LoVo (cell line): ENCODE results near the gene SH3D19.

Experiments
- DNase-seq: peaks from one replicate; pipeline ENCODE4 v3.0.0-alpha.2; 2016; ENCODE audit warnings: low spot score

The SH3D19 gene, protein sequence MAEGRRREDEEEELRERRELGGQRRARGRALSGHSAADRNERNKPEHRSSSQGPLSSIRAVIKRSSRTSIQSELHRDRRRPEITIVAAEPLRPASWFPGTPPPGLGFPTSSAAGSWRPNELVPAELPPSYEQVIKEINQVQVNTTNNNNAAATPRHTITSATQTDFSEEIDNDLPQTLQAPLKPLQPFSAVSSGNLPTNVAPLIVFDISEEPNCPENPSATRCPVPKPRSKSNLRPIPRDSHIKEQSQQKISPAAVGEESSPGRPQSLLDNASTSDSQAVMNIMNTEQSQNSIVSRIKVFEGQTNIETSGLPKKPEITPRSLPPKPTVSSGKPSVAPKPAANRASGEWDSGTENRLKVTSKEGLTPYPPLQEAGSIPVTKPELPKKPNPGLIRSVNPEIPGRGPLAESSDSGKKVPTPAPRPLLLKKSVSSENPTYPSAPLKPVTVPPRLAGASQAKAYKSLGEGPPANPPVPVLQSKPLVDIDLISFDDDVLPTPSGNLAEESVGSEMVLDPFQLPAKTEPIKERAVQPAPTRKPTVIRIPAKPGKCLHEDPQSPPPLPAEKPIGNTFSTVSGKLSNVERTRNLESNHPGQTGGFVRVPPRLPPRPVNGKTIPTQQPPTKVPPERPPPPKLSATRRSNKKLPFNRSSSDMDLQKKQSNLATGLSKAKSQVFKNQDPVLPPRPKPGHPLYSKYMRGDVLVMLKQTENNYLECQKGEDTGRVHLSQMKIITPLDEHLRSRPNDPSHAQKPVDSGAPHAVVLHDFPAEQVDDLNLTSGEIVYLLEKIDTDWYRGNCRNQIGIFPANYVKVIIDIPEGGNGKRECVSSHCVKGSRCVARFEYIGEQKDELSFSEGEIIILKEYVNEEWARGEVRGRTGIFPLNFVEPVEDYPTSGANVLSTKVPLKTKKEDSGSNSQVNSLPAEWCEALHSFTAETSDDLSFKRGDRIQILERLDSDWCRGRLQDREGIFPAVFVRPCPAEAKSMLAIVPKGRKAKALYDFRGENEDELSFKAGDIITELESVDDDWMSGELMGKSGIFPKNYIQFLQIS

DNA sequence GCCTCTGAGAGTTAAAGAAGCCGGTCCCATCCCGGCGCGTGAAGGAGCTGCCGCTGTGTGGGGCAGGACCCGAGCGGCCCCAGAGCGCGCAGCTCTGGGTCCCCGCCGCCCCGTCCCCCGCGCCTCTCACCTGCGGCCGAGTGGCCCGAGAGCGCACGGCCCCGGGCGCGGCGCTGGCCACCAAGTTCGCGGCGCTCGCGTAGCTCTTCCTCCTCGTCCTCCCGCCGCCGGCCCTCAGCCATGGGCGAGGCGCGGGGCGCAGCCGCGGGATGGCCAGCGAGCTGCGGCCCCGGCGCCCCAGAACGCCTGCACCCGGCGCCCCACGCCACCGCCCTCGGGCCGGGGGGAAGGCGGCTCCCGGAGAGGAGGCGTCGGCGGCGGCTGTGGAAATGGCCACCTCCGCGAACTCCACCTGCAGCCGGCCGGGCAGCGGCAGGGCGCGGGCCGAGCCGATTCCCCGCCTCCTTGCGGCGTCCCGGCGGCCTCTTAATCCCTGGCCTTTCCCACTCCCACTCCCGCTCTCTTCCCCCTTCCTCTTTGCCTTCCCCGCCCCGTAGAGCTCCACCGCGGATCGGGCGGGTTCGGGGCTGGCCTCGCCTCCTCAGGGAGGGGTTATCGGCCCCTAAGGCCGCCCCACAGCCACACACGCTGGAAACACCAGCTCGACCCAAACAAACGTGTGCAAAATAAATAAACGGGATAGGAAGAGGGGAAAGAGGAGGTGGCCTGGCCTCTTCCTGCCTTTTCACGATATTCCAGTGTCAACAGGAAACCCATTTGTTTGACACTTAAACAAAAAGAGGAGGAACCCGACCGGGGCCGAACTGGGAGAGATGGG lies at the start of gene SH3D19:
Gene SH3D19, minus strand, starts transcription at position 495 of the 838 bp plus-strand sequence. Its CDS starts 253 bp downstream, at position 242.
- DNase-seq: peak; percentile 83

DNA sequence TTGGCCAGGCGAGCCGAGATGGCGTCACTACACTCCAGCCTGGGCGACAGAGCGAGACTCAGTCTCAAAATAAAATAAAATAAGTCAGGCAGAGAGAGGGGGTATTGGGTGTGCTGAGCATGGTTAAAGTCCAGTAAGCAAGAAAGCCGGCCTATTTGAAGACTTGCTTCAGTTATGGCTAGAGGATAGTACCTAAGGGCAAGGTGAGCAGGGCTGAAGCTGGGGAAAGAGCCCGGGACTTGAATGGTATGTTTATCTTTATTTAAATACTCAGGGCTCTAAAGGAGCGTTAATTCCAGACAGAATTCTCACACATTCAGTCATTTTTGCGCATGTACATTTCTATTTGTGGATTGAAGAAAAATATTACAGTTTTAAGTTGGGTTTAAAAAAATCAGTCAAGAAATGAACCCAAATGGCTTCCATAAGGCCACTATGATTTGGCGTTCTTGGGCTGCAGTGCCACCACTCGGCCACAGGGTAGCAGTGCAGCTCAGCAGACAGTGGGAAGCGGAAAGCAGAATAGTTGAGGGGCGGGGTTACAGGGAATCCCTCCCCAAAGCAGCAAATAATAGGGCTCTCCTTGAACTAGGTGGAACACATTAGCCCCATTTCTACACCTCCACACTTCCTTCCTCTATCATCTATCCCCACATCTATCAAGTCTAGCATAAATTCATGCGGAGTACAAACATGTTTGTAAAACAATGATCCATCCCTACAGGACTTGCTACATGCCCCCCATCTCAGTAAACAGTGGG lies 37.2 kb upstream of the SH3D19 start:
- peak; percentile 81 for DNase-seq

GRCh38 chr4:151361966-151362365 lies 36.6 kb upstream of the SH3D19 start:
- DNase-seq: no peak

DNA sequence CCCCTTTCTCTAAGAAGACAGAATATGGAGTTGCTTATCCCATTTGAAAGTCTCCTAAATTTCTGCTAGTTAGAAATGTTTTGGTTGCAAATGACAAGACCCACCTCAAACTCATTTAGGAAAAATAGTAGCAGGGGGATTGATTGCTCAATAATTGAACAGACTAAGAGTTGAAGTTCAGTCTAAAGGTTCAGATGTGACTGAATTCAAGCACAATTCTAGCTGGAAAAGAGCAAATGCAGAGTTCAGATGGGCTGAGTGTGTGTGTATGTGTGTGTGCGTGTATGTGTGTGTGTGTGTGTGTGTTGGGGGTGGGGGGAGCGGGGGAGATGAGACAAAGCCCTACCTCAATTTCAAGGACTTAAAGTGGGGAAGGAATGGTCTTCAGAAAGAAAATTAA lies 35.7 kb upstream of the SH3D19 start:
- DNase-seq: no peak

DNA sequence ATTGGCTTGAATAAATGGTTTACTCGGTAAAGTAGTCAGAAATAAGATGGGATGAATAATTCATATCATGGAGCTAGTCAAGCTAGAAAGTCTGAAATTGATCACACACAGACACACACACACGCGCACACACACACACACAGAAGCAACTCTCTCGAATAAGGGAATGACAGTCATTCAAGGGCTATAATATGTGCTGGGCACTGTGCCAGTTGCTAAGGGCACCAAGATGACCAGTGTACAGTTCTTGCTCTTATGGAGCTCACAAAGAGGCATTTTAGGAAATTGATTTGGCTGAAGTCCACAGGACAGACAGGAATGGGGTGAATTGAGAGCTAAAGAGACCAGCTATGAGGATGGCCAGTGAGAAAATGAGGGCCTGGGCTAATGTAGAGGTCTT lies 34.2 kb upstream of the SH3D19 start:
- DNase-seq: no peak

DNA sequence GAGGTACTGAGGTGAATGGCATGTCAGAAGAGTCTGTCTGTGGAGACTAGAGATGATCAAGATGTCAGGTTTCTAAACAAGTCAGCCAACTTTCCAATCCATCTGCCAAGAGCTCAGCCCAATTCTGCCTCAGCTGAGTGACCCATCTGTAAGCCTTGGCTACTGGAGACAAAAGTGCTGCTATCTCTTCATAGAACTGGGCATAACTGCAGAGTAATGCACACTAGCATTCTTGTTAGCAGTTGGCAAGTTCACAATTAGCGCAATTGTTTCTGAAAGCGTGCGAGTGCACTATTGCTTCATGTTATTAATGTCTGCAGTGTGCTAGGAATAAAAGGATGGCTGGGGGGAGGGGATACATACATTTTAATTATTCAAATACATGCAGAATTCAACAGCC lies 32.9 kb upstream of the SH3D19 start:
- no peak for DNase-seq

DNA sequence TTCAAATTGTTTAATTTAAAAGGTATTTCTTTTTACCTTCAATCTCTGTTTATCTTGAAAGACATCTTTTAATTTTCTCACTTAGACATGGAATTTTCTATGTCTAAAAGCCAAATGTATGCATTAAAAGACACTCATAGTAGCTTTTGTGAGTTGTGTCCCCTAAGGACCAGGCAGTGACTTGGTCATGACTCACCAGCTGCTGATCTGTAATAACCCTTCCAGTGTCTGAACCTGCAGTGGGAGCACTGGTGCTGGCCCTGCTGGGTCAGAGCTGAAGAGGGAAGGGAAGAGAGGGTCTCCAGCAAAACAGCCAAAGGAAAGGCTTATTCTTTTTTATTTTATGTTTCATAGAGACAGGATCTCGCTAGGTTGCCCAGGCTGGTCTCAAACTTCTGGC lies 31.1 kb upstream of the SH3D19 start:
- peak; percentile 8 for DNase-seq

- DNase-seq: no peak
These were observed 29.8 kb upstream of the SH3D19 start for GRCh38 chr4:151355155-151355554.

- no peak for DNase-seq
These were observed 22.3 kb upstream of the SH3D19 start for GRCh38 chr4:151347490-151348235.

DNA sequence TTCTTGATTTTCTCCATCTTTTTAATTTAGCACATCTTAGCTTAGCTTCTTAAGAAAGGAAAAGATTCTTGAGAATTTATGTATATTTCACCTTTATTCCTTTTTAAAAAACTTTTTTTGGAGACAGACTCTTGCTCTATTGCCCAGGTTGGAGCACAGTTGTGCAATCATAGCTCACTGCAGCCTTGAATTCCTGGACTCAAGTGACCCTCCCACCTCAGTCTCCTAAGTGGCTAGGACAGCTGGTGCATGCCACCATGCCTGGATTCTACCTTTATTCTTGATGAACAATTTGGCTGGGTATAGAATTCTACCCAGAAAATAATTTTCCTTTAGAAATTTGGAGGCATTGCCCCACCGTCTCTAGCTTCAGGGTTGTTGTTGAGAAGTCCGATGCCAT lies 19.5 kb upstream of the SH3D19 start:
- no peak for DNase-seq

DNA sequence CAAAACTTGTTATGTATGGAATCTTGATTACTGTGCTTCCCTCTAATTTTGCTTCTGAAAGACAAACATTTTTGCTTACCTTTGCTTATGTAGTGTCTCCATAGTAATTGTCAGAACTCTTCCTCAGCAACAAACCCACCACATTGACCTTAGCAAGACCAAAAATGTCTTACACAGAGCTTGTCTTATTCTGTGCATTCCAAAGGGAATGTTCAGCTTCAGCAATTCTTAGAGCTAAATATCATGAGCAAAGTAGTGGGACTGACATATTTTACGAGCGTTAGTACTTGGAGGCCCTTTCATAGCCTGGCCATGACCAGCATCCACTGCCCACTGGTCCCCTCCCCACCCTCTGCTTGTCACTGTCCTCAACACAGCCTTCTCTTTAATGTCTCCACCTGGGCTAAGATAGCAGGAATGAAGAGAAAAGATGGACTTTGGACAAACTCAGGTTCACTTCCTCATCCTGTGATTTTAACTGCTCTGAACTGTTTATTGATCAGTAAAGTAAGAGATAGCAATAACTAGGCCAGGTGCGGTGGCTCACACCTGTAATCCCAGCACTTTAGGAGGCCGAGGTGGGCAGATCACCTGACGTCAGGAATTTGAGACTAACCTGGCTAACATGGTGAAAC lies 15.5 kb upstream of the SH3D19 start:
- no peak for DNase-seq

DNA sequence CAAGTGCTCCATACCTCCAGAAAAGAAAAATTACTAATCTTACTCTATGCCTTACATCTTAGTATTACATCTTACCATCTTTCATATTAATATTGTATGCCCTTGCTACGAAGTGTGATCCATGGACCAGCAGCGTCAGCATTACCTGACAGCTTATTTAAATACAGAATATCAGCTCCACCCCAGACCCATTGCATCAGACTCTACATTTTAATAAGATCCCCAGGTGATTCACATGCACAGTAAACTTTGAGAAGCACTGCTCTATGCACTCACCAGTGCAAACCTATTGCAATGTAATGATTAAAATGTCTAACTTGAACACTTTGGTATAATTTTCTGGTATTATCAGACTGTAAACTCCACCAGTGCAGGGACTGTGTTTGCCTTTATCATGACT lies 14.1 kb upstream of the SH3D19 start:
- no peak for DNase-seq

DNA sequence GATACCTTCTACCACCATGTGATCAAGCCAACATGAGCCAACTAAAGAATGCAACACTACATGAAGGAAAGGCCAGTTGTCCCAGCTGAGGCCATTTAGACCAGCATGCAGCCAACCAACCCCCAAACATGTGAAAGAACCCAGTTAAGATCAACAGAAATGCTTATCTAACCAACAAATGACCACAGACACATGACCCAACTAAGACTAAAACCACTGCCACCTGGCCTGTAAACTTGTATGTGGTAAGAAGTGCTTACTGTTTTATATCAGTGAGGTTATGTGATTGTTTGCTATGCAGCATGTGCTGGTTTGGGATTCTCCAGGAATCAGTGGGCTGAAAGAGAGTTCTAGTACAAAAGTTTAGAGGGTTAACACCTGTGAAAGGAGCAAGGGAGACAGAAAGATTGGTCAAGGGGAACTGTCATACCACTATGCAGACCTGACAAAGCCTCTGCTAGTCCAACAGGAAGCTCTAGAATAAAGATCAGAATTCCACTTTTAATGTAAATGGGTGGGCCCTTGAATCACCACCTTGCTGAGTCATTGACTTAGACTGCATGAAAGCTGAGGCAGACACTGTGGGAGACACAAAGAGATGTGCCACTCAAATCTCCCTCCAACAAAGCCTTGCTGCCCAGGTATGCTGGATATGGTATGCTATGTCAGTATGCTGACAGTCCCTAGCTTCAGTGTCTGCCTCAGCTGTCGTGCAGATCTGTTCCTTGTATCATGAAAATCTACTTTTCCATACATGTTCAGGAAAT lies 6.1 kb upstream of the SH3D19 start:
- peak; percentile 80 for DNase-seq

DNA sequence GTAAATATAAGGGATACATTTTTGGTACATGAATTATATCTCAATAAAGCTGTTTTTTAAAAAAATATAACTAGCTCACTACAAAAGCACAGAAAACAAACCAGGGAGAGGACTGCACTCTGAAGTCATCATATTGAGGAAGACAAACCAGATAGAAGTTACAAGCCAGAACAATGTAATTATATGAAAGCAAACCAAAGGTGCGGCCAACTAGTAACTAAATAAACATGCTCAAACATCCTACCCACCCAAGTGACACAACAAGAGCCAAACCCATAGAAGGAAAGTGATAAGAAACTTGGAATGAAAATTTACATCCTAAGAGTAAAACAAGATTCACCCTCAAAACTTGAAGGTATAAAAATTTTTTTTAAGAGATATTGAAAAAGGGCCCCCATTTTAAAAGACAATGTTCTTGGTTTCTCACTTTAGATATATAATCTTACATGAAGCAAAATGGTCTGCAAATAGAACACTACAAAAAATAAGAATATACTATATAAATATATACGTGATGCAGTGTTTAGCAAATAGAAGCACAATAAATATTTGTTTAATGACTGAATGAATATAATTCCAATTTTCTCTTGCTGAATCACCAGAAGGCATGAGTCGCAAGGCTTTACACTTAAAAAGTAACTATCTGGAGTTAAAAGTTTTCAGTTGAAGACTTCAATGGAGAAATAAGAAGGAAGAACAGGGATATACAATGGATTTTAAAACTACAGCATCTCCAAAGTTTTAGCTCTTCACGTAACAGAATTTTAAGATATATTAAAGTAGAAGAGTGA lies 4.0 kb upstream of the SH3D19 start:
- peak; percentile 57 for DNase-seq

- DNase-seq: no peak
These were observed 493 bp upstream of the SH3D19 start for GRCh38 chr4:151325949-151326246.

DNA sequence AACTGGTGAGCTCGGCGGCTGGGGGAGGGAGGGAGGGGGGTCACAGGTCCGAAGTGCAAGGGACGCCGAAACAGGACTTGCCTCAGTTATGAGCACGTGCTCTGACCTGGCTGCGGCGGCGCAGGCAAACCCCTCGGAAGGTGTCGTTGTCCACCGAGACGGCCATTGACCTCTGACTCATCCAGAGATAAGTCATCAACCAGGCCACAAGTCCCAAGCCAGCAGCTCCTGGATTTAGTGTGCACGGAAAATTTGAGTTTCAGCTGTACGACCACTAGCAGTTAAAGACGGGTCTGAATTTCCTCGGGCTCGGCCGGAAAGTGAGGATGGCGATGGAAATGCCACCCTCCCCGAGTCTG lies 674 bp downstream of the SH3D19 start:
- peak; percentile 84 for DNase-seq

DNA sequence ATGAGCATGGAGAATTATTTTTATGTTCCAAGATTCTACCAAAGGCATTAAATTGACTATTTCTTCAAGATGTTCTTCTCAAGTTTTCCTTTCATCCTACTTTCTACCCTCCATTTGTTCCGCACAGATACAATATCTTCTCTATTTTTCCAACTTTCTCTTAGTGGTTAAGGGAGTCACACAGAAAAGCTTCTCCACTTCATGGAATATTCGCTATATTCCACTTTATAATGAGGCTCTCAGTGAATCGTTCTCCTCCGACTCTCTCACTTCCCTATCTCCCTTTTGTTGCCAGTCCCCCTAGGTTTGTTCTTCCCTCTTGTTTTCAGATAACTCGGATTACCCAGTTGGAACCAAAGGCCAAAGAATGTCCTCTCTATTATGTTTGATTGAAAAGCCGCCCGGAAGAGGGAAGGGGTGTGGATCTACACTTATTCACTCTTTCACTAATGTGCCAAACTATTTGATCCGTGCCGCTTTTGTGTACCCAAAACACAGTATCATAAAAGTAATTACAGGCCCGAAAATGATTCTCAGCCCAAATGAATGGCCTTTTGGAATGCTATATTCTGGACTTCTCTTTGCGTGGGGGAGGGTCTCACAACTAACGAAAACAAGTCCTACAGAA lies 1.2 kb downstream of the SH3D19 start:
- peak; percentile 76 for DNase-seq

DNA sequence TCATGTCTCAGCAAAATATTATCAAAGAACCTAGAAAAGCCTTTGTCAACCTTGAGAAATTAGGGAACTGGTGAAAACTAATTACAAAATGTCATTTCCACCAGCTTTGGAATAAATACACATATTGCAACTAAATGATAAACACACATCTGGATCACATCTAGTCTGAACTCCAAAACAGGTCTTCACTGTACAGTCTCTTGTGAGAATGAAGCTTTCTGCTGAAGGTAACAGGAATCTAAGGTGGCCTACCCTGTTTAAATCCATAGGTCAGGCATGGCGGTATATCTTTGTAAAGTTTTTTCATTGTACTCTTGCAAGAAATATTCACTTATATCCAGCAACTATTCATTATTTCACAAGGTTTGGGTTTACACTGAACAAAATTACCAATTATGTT lies 1.7 kb downstream of the SH3D19 start:
- no peak for DNase-seq
